Ectodermal cell (in vitro differentiated cells): Measurements from ENCODE around the gene CD70.
"Not testable (repeated sequence)": the region's sequence is repeated elsewhere in the genome, so short reads cannot be mapped to it uniquely, and the experiment has no call there.

Source experiments
- H3K27ac ChIP-seq: 2 replicates; pipeline ENCODE4 v1.7.0; 2013; ENCODE audit warnings: mild to moderate bottlenecking, low read depth, low read length; ENCODE audit not compliant: insufficient read depth, poor library complexity, severe bottlenecking
- H3K27me3 ChIP-seq: 2 replicates; pipeline ENCODE4 v1.7.0; 2013; ENCODE audit warnings: mild to moderate bottlenecking, low read length; ENCODE audit not compliant: insufficient read depth, control insufficient read depth, poor library complexity, severe bottlenecking
- H3K36me3 ChIP-seq: one replicate; pipeline ENCODE4 v1.7.0; 2013; ENCODE audit warnings: low read length; ENCODE audit not compliant: control insufficient read depth, insufficient read depth
- H3K4me1 ChIP-seq: one replicate; pipeline ENCODE4 v1.7.0; 2013; ENCODE audit warnings: low read length; ENCODE audit not compliant: control insufficient read depth, insufficient read depth
- H3K4me3 ChIP-seq: 2 replicates; pipeline ENCODE4 v1.7.0; 2013; ENCODE audit warnings: low read depth, low read length, control low read depth; ENCODE audit not compliant: insufficient read depth
- H3K9me3 ChIP-seq: 2 replicates; pipeline ENCODE4 v1.7.0; 2013; ENCODE audit warnings: mild to moderate bottlenecking, low read length, moderate library complexity; ENCODE audit not compliant: control insufficient read depth
- WGBS, 2 experiments: methylation state at CpG; one replicate each; pipeline ENCODE4 v1.1.7; 2013; ENCODE audit warnings: missing lambda C conversion rate in 2 of 2; 5-methylcytosine and 5-hydroxymethylcytosine counted together

The CD70 gene

GRCh38 chr19:6610934-6611852 lies 20.2 kb upstream of the CD70 start:
- Histone ChIP-seq H3K4me3 (no peak overlapping the region), H3K4me1 (no peaks in the 10 kb centered on the region), H3K27ac (no peak overlapping the region), H3K27me3 (no peaks in the 10 kb centered on the region), H3K9me3 (peaks cover 3% of the 10 kb centered on the region), H3K36me3 (no peaks in the 10 kb centered on the region)
- WGBS, 2 experiments: 61 to 62% methylated on average over 6 to 7 of the region's 7 CpGs

- Histone ChIP-seq H3K27me3 (no peaks in the 10 kb centered on the region), H3K9me3 (no peaks in the 10 kb centered on the region), H3K27ac (no peak overlapping the region), H3K4me1 (no peaks in the 10 kb centered on the region), H3K36me3 (no peaks in the 10 kb centered on the region), H3K4me3 (no peak overlapping the region)
- WGBS, 2 experiments: 71 to 77% methylated on average over 5 of the region's 5 CpGs
These were observed 18.0 kb upstream of the CD70 start for GRCh38 chr19:6608940-6609339.

DNA sequence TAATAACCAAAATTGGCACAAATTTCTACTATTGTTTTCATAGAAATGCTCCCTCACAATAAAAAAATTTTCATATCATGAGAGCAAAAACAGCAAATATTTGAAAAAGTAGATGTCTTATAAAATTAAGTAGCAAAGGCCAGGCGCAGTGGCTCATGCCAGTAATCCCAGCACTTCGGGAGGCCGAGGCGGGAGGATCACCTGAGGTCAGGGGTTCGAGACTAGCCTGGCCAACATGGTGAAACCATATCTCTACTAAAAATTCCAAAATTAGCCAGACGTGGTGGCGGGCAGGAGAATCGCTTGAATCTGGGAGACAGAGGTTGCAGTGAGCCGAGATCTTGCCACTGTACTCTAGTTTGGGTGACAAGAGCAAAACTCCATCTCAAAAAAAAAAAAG lies 17.2 kb upstream of the CD70 start:
- H3K27me3 ChIP-seq, H3K9me3 ChIP-seq, H3K36me3 ChIP-seq, H3K4me3 ChIP-seq, H3K27ac ChIP-seq, H3K4me1 ChIP-seq: not testable (repeated sequence)
- 83 to 84% methylated on average over 9 of the region's 9 CpGs for WGBS, 2 experiments

GRCh38 chr19:6606276-6607070 lies 15.5 kb upstream of the CD70 start:
- not testable (repeated sequence) for H3K4me3 ChIP-seq, H3K36me3 ChIP-seq, H3K27me3 ChIP-seq, H3K4me1 ChIP-seq, H3K27ac ChIP-seq, H3K9me3 ChIP-seq
- 82 to 87% methylated on average over 11 of the region's 11 CpGs for WGBS, 2 experiments

- Histone ChIP-seq H3K27me3 (no peaks in the 10 kb centered on the region), H3K36me3 (no peaks in the 10 kb centered on the region), H3K4me3 (no peak overlapping the region), H3K4me1 (no peaks in the 10 kb centered on the region), H3K27ac (no peak overlapping the region), H3K9me3 (no peaks in the 10 kb centered on the region)
- WGBS, 2 experiments: 81 to 83% methylated on average over 11 of the region's 11 CpGs
These were observed 14.0 kb upstream of the CD70 start for GRCh38 chr19:6604906-6605305.

DNA sequence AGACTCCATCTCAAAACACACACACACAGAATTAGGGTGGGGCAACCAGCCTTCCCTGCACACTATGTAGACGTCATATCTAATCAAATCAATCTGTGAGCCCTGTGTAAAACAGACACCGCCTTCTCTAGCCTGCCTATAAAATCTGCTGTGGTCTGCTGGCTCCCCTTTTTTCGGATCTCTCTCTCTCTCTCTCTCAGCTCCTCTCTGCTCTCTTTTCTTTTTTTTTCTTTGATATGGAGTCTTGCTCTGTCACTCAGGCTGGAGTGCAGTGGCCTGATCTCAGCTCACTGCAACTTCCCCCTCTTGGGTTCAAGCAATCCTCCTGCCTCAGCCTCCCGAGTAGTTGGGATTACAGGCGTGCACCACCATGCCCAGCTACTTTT lies 11.8 kb upstream of the CD70 start:
- Histone ChIP-seq H3K27me3 (no peaks in the 10 kb centered on the region), H3K36me3 (no peaks in the 10 kb centered on the region), H3K9me3 (no peaks in the 10 kb centered on the region), H3K4me3 (no peak overlapping the region), H3K27ac (no peak overlapping the region), H3K4me1 (no peaks in the 10 kb centered on the region)
- 80 to 83% methylated on average over 5 of the region's 5 CpGs for WGBS, 2 experiments

DNA sequence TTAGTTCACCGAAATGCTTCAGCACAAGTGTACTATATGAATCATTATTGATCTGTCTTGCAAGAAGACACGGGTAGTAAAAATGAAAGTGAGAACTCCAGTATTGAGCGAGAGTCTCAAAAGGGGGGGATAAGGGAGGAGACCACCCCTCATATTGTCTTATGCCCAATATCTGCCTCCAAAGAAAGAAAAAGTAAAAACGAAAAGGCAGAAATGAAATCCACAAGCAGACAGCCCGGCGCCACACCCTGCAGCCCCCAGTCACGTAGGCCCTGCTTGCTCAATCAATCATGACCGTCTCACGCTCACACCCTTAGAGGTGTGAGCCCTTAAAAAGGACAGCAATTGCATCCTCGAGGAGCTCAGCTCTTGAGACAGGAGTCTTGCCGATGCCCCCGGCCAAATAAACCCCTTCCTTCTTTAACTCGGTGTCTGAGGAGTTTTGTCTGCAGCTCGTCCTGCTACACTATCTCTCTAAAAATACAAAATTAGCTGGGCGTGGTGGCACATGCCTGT lies 10.6 kb upstream of the CD70 start:
- not testable (repeated sequence) for H3K4me3 ChIP-seq, H3K9me3 ChIP-seq, H3K27me3 ChIP-seq, H3K4me1 ChIP-seq, H3K36me3 ChIP-seq, H3K27ac ChIP-seq
- WGBS, 2 experiments: 85 to 92% methylated on average over 15 of the region's 15 CpGs

- WGBS, 2 experiments: 86 to 87% methylated on average over 8 to 10 of the region's 10 CpGs
- H3K36me3 ChIP-seq, H3K4me1 ChIP-seq, H3K9me3 ChIP-seq, H3K4me3 ChIP-seq, H3K27ac ChIP-seq, H3K27me3 ChIP-seq: not testable (repeated sequence)
These were observed 10.1 kb upstream of the CD70 start for GRCh38 chr19:6600951-6601536.

DNA sequence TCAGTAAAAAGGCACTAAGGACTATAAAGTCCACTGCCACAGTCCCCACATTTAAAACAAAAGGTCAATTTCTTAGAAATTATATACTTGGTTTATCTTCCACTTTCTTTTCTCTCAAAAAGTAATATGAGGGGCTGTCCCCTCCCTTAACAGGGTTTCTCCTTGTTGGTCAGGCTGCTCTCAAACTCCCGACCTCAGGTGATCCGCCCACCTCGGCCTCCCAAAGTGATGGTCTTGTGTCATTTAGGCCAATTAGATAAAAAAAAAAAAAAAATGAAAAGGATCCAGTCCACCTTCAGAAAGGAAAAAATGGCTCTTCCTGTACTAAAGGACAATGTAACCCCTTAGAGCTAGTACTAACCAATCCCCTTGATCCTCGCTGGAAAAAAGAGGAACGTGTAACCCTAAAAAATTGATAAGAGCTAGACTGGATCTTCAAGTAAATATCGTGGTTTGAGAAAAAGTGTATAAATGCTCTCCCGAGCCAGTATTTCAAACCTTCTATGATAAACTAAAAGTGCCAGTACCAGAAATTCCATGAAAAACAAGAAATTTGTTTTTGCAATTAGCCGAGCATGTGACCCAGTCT lies 9.0 kb upstream of the CD70 start:
- H3K27ac ChIP-seq: no peak overlapping the region
- no peaks in the 10 kb centered on the region for H3K4me1 ChIP-seq
- no peaks in the 10 kb centered on the region for H3K27me3 ChIP-seq
- H3K4me3 ChIP-seq: no peak overlapping the region
- no peaks in the 10 kb centered on the region for H3K36me3 ChIP-seq
- 81 to 89% methylated on average over 8 of the region's 8 CpGs for WGBS, 2 experiments
- no peaks in the 10 kb centered on the region for H3K9me3 ChIP-seq
